Spleen (tissue), 11 donors: Measurements from ENCODE around the gene PHPT1. TPM values are rescaled to one million over a fixed set of nuclear protein-coding genes. Genes with fewer than 3 reads are reported as not detected.
A peak's percentile ranks its signal among the peaks of the same experiment; 100 is the strongest.

Experiments used
- DNase-seq: peaks from one replicate; pipeline ENCODE4 v3.0.0-alpha.2; 2020
- H3K27ac ChIP-seq, 8 donors: fragments of 200-600 bp; sonication (generic) in 7 of 8; 1 replicate in 4 of 8; 2 replicates in 4 of 8; pipeline versions ENCODE4 v1.5.0 to v1.8.0; 2016 to 2021; ENCODE audit warnings: inconsistent platforms in 4 of 8, mild to moderate bottlenecking in 4 of 8, moderate library complexity in 1 of 8
- H3K27me3 ChIP-seq, 7 donors: fragments of 200-600 bp; sonication (generic) in 6 of 7; replicated peaks in 1 of 7; 1 replicate in 4 of 7; 2 replicates in 3 of 7; pipeline versions ENCODE4 v1.5.0 to v1.8.0; 2016 to 2021; ENCODE audit warnings: inconsistent platforms in 3 of 7, mild to moderate bottlenecking in 1 of 7
- H3K36me3 ChIP-seq, 6 donors: fragments of 200-600 bp; sonication (generic) in 5 of 6; 1 replicate in 4 of 6; 2 replicates in 2 of 6; pipeline versions ENCODE4 v1.5.0 to v1.8.0; 2016 to 2021; ENCODE audit warnings: inconsistent platforms in 2 of 6
- H3K4me1 ChIP-seq, 6 donors: fragments of 200-600 bp; sonication (generic) in 5 of 6; 1 replicate in 3 of 6; 2 replicates in 3 of 6; pipeline versions ENCODE4 v1.5.0 to v1.8.0; 2016 to 2021; ENCODE audit warnings: inconsistent platforms in 3 of 6
- H3K4me3 ChIP-seq, 8 donors: fragments of 200-600 bp; sonication (generic) in 7 of 8; 1 replicate in 4 of 8; 2 replicates in 4 of 8; pipeline versions ENCODE4 v1.5.0 to v1.8.0; 2016 to 2021; ENCODE audit warnings: inconsistent platforms in 4 of 8, mild to moderate bottlenecking in 4 of 8, moderate library complexity in 2 of 8
- H3K9me3 ChIP-seq, 8 donors: fragments of 200-600 bp; sonication (generic) in 7 of 8; 1 replicate in 4 of 8; 2 replicates in 4 of 8; pipeline versions ENCODE4 v1.5.0 to v1.8.0; 2016 to 2021; ENCODE audit warnings: inconsistent platforms in 4 of 8
- POLR2A ChIP-seq, 3 donors: fragments of 450-650 bp; IDR thresholded peaks; one replicate each; pipeline ENCODE4 v1.5.1; 2017; ENCODE audit warnings: antibody characterized with exemption in 3 of 3, mild to moderate bottlenecking in 1 of 3
- POLR2AphosphoS5 ChIP-seq, 3 donors: sonication (generic); formaldehyde crosslinking; IDR thresholded peaks; one replicate each; pipeline ENCODE4 v1.5.1; 2017; ENCODE audit warnings: antibody characterized with exemption in 3 of 3
- WGBS, 5 donors: extraction: QIAGEN DNeasy Blood & Tissue Kit in 3 of 5; methylation state at CpG; one replicate each; pipeline versions ENCODE4 v1.1.5 to v1.1.7; 2013 to 2018; 5-methylcytosine and 5-hydroxymethylcytosine counted together
- intact Hi-C: fragments of 100-400 bp; cut with DNase I; formaldehyde crosslinking; loops from one replicate; pipeline ENCODE4 v1.15.0; 2023; ENCODE audit warnings: low total_unique reads
- polyA plus RNA-seq, 3 donors: library from polyadenylated mRNA; stranded (reverse); fragments of 200-250 nt; gene quantifications; one replicate each; pipeline ENCODE4 v1.2.1, GENCODE V29; 2013
- total RNA-seq, 7 donors: library from RNA; depleted of rRNA in 3 of 7; stranded (reverse); fragments of >200 nt in 3 of 7; fragmentation: NEBNext Ultra II Directional in 4 of 7; extraction: Animal tissue kit (Norgen Biotek cat#: 25700) in 4 of 7; gene quantifications; one replicate each; pipeline versions ENCODE4 v1.1.0 to v1.2.1, GENCODE V29; 2016 to 2021
- TF ChIP-seq, protein P1 (sequence below), 11 experiments: fragments of 200-600 bp in 7 of 11; fragments of 450-650 bp in 4 of 11; sonication (generic) in 4 of 11; IDR thresholded peaks in 8 of 11; conservative IDR thresholded peaks in 3 of 11; 1 replicate in 7 of 11; 2 replicates in 4 of 11; pipeline versions ENCODE4 v1.4.0 to v1.8.0; 2016 to 2021; ENCODE audit warnings: antibody characterized with exemption in 11 of 11, inconsistent platforms in 4 of 11, mild to moderate bottlenecking in 1 of 11
- donor health status: healthy with polysubstance abuse.
- donor health status: DM: no; HTN: no; CAD: no; lungs with moderate emphysema.
- donor health status: DM: no; HTN: no; CAD: no.
- donor health status: Bipolar disorder and iron deficiency.
- donor health status: healthy.
- donor health status: DM: no; HTN: no; CAD: no.
- donor health status: DM: yes; HTN: yes; CAD: no.

The PHPT1 gene
- total and polyA plus RNA-seq, 10 donors, result 32.3 to 117 (median 65.8) TPM

DNA sequence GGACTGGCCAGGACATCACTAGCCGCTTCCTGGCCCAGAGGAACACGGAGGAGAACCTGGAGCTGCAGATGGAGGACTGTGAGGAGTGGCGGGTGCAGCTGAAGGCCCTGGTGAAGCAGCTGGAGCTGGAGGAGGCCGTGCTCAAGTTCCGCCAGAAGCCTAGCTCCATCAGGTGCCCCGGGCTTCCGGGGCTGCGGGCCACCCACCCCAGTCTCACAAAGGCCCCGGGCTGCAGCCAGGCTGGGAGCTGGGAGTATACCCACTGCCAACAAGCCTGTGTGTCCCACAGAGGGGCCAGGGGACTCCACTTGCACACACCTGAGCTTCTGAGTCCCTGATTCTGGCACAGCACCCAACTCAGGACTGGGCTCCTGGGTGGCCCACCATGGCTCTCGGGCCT is 43.1 kb upstream of the PHPT1 start:
- Histone ChIP-seq H3K4me3 (no peak overlapping the region), H3K27me3 (peaks cover 0 to 17% (median 12%) of the 10 kb centered on the region in 7 donors), H3K4me1 (peaks cover 33 to 61% (median 44%) of the 10 kb centered on the region in 6 donors), H3K9me3 (no peaks in the 10 kb centered on the region), H3K36me3 (peaks cover 0 to 41% (median 2%) of the 10 kb centered on the region in 6 donors), H3K27ac (no peak overlapping the region)
- TF ChIP-seq, protein P1, sequence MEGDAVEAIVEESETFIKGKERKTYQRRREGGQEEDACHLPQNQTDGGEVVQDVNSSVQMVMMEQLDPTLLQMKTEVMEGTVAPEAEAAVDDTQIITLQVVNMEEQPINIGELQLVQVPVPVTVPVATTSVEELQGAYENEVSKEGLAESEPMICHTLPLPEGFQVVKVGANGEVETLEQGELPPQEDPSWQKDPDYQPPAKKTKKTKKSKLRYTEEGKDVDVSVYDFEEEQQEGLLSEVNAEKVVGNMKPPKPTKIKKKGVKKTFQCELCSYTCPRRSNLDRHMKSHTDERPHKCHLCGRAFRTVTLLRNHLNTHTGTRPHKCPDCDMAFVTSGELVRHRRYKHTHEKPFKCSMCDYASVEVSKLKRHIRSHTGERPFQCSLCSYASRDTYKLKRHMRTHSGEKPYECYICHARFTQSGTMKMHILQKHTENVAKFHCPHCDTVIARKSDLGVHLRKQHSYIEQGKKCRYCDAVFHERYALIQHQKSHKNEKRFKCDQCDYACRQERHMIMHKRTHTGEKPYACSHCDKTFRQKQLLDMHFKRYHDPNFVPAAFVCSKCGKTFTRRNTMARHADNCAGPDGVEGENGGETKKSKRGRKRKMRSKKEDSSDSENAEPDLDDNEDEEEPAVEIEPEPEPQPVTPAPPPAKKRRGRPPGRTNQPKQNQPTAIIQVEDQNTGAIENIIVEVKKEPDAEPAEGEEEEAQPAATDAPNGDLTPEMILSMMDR (IDR thresholded peaks at IDR 0.05 in 8 of 11, conservative IDR thresholded peaks at IDR 0.05 in 3 of 11), result no peak
- no peak for TF ChIP-seq POLR2AphosphoS5 (IDR thresholded peaks at IDR 0.05)
- TF ChIP-seq POLR2A (IDR thresholded peaks at IDR 0.05), result no peak
- 91 to 96% (median 96%) methylated on average over 7 to 10 of the region's 10 CpGs for WGBS, 5 donors
- DNase-seq, result no peak
- intact Hi-C loops, result no loop called here

DNA sequence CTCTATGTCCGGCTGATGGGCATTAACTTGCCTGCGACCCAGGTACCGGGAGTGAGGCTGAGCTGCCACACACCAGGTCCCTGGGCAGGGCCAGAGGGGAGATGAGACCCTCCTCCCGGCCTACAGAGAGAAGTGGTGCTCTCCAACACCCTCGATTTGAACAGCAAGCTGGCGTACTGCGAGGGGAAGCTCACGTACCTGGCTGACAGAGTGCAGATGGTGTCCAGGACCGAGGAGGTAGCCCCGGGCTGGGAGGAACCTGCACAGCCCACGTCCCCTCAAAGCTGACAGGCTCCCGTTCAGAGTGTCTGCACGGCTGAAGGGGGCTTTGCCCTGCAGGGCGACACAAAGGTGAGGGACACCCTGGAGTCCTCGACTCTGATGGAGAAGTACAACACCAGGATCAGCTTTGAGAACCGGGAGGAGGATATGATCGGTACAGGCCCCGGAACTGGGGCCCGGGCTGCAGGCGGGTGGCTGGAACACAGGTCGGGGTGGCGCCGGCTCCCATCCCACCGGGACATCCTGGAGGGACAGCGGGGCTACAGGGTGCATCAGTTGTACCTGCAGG is 42.5 kb upstream of the PHPT1 start:
- Histone ChIP-seq H3K27me3 (peaks cover 0 to 10% (median 8%) of the 10 kb centered on the region in 7 donors), H3K36me3 (peaks cover 0 to 48% (median 2%) of the 10 kb centered on the region in 6 donors), H3K9me3 (no peaks in the 10 kb centered on the region), H3K4me1 (peaks cover 33 to 61% (median 40%) of the 10 kb centered on the region in 6 donors), H3K27ac (peak overlapping the region in 7 of 8 donors; percentile 92 to 95 (median 93)), H3K4me3 (peak overlapping the region in 7 of 8 donors; percentile 92 to 100 (median 98))
- DNase-seq, result no peak
- 75 to 87% (median 83%) methylated on average over 15 to 25 of the region's 25 CpGs for WGBS, 5 donors
- intact Hi-C loops, result no loop called here
- TF ChIP-seq POLR2A (IDR thresholded peaks at IDR 0.05) (no peak), POLR2AphosphoS5 (IDR thresholded peaks at IDR 0.05) (no peak)
- TF ChIP-seq, protein P1 (IDR thresholded peaks at IDR 0.05 in 8 of 11, conservative IDR thresholded peaks at IDR 0.05 in 3 of 11), result no peak

DNA sequence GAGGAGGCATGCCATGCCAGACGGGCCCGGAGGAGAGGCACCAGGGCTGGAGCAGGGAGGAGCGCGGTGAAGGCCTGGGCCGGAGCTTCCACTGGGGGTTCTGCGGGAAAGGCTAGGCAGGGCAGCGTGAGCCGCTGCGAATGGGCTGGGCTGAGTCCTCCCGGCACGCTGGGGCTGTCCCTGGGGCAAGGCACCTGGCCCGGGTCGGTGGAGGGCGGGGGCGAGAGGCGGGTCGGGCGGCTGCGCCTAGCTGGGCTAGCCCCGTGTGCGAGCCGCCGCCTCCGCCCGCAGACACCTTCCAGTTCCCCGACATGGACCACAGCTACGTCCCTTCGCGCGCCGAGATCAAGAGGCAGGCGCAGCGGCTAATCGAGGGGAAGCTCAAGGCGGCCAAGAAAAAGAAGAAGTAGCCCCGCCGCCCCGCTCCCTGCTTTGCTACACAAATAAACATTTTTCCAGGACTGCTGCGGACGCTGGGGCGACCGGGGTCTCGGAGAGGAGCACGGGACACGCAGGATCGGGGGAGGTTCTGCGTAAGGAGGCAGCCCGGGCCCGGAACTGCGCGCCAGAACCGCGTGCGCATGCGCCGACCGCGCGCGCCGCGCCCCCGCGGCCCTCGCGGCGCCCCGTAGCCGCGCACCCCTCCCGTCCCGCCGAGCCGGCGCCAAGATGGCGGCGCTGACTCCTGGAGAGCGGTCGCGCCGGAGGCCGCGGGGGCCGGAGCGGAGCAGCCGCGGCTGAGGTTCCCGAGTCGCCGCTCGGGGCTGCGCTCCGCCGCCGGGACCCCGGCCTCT is 41.7 kb upstream of the PHPT1 start, which contains the start of gene RABL6:
Gene RABL6, plus strand, starts transcription at position 668 of the 794 bp plus-strand sequence. CDS start 249 bp downstream, outside the sequence.
- Histone ChIP-seq H3K36me3 (peaks cover 0 to 55% (median 2%) of the 10 kb centered on the region in 6 donors), H3K9me3 (no peaks in the 10 kb centered on the region), H3K27ac (peak within 1 kb of the TSS; percentile 90 to 95 (median 93)), H3K27me3 (peaks cover 0 to 3% (median under 1%) of the 10 kb centered on the region in 7 donors), H3K4me3 (peak within 1 kb of the TSS; percentile 88 to 100 (median 98)), H3K4me1 (peaks cover 33 to 65% (median 43%) of the 10 kb centered on the region in 6 donors)
- 0 to 2% (median 1%) methylated on average over 51 to 96 of the region's 96 CpGs for WGBS, 5 donors
- peak; percentile 88 to 94 (median 92) for TF ChIP-seq POLR2AphosphoS5 (IDR thresholded peaks at IDR 0.05)
- TF ChIP-seq, protein P1 (IDR thresholded peaks at IDR 0.05 in 8 of 11, conservative IDR thresholded peaks at IDR 0.05 in 3 of 11), result no peak
- TF ChIP-seq POLR2A (IDR thresholded peaks at IDR 0.05), result peak in 2 of 3 donors; percentile 27 to 67
- intact Hi-C loops, result no loop called here
- DNase-seq, result peak; percentile 94
